Head of caudate nucleus (tissue), 42 donors: ENCODE measurements around the gene ADIRF.
A peak's percentile ranks its signal among the peaks of the same experiment; 100 is the strongest.

Experiments
- DNase-seq, 42 donors: peaks; one replicate each; pipeline versions ENCODE4 v3.0.0 to v3.0.0-alpha.2; 2020 to 2021; ENCODE audit warnings: mixed read lengths in 7 of 42
- intact Hi-C: fragments of 100-400 bp; cut with DNase I; formaldehyde crosslinking; loops from one replicate; pipeline ENCODE4 v1.15.0; 2022

Gene ADIRF

GRCh38 chr10:86958116-86958900, 10.0 kb upstream of the ADIRF start, which contains the start of gene SNCG:
Gene SNCG, plus strand, starts transcription at chr10:86958599. Its CDS starts 99 bp downstream, at chr10:86958698.
- peak in 1 of 42 donors; percentile 47 for DNase-seq
- intact Hi-C loops = no loop called here

- intact Hi-C loops = no loop called here
- DNase-seq = peak in 1 of 42 donors; percentile 15
Measured at GRCh38 chr10:86958901-86959736, 9.2 kb upstream of the ADIRF start.

GRCh38 chr10:86959737-86960002, 8.6 kb upstream of the ADIRF start:
- no peak for DNase-seq
- intact Hi-C loops = no loop called here

GRCh38 chr10:86960003-86960862, 8.0 kb upstream of the ADIRF start:
- intact Hi-C loops = no loop called here

GRCh38 chr10:86960863-86961434, 7.3 kb upstream of the ADIRF start:
- intact Hi-C loops = no loop called here
- DNase-seq = peak in 1 of 42 donors; percentile 12

More at GRCh38 chr10:86960003-86960862, 8.0 kb upstream of the ADIRF start:
- DNase-seq = peak in 5 of 42 donors; percentile 26 to 47 (median 27)

DNA sequence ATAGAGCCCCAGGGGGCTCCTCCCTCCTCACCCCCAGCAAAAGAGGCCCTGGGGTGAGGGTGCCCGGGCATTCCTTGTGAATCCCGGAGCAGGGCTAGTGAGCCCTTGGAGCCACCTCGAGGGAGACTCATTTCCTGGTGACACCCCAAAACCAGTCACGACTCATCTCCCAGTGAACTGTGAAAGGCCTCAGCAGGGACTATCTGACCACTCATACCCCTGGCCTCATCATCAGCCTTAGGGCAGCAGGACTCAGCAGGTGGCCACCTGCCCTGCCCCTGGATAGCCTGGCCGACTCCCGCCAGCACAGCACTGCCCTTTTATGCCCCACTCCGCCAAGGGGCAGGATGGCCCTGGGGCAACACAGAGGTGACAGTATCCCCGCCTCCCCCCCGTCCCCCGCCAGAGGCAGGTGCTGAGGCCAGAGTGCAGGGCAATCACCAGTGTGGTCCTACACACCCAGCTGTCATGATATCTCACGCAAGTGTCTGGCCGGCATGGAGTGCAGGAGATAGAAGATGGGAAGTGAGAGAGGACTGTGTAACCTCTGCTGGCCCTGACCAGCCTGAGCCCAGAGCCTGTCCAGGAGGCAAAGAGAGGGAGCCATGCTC, 6.7 kb upstream of the ADIRF start:
- peak in 4 of 42 donors; percentile 18 to 31 (median 23) for DNase-seq
- intact Hi-C loops = no loop called here

DNA sequence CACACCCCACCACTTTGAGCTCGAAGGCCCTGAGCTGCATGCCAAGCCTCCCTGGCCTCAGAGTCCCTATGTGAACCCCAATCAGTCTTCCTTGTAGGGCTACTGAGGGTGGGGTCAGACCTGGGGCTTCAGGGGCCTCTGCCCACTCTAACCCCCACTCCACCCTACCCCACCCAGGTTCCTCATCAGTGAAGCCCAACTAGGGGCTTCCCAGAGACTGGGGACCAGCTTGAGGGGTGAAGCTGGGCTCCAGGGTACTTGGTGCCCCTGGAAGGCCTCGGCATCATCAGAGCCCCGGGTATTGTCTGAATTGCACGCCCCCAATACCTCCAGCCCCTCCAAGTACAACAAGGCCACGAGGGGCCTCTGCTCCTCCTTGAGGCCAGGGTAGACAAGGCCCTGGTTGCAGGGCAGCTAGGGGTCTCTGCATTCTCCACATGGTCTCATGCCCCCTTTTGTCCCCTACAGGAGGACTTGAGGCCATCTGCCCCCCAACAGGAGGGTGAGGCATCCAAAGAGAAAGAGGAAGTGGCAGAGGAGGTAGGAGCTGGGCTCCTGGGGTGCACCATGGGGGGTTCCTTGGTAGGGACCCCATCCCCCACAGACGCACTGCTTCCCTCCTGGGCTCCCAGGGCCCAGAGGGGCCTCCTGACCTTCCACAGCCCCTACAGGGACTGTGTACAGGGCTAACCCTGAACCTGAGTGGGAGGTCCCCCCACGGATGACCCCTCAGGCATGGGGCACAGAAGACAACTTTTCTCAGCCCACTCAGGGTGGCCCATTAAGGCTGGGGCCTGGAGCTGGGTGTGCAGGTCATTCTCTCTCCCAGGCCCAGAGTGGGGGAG, 5.9 kb upstream of the ADIRF start:
- intact Hi-C loops = no loop called here

GRCh38 chr10:86962981-86963310, 5.3 kb upstream of the ADIRF start:
- intact Hi-C loops = no loop called here
- DNase-seq = peak in 7 of 42 donors; percentile 0 to 19 (median 10)

More for the DNA sequence above, 5.9 kb upstream of the ADIRF start:
- DNase-seq = peak in 8 of 42 donors; percentile 1 to 21 (median 11)

DNA sequence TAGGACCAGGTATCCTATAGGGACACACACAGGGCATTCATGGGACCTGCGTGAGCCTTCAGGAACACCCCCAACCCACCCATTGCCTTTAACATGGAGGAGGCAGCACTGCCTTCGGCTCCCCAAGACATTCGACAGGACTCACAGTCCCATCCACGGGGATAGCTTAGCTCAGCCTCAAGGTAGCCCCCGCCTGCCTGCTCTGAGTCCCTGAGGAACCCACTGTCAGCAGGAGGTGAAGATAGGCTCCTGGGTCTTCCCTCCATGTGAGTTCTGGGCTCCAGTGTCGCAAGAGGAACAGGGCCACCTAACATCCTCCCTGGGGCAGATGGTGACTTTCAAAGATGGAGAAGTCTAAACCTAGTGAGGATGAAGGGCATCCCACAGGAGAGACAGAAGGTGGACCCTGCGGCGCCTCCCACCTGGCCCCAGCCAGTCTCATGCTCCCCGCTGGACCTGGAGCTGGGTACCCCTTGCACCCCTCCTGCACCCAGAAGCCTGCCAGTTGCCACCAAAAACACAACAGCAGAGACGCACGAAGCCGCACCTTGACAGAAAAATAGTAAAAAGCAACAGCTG, 4.9 kb upstream of the ADIRF start:
- intact Hi-C loops = no loop called here
- peak in 8 of 42 donors; percentile 4 to 29 (median 9) for DNase-seq

- DNase-seq = peak in 10 of 42 donors; percentile 3 to 34 (median 22)
- intact Hi-C loops = no loop called here
Measured at GRCh38 chr10:86964061-86964846, 4.0 kb upstream of the ADIRF start.

DNA sequence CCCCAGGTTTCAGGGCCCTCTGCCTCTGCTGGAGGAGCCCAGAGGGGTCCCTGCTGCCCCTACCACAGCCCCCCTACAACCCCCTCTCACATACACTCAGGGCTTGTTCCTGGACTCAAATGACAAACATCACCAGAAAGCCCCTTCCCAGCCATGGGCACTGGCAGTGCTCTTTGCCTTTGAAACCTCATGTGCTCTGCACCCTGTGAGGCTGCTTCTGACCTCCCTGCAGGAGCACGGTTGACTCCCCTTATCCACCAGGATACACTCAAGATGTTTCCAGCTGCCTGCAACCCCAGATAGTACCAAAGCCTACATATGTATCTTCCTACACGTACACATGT, 3.5 kb upstream of the ADIRF start:
- intact Hi-C loops = no loop called here
- peak in 7 of 42 donors; percentile 3 to 28 (median 7) for DNase-seq

DNA sequence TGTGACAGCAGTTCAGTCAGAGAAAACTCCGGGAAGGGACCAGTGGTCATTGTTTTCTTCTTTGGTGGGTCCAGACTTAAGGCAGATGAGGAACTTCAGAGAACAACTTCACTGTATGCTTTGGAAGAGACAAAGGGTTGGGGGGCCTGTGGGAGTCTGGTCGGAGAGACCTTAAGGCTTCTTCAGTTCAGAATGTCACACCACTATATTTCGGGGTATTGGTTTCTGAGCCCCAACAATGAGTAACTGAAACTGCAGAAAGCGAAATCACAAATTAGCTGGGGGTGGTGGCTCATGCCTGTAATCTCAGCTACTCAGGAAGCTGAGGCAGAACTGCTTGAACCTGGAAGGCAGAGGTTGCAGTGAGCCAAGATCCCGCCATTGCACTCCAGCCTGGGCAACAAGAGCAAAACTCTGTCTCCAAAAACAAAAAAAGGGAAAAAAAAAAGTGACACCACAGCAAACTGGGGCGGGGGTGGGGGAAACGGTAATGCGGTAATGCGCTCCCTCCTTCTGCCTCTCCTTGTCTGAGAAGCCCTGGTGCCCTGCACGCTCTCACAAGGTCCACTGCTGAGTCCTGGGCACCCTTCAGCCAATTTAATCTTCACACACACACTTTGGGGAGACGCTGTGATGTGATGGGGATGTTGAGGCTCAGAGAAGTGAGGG, 2.2 kb upstream of the ADIRF start:
- intact Hi-C loops = no loop called here
- peak in 6 of 42 donors; percentile 4 to 37 (median 17) for DNase-seq

DNA sequence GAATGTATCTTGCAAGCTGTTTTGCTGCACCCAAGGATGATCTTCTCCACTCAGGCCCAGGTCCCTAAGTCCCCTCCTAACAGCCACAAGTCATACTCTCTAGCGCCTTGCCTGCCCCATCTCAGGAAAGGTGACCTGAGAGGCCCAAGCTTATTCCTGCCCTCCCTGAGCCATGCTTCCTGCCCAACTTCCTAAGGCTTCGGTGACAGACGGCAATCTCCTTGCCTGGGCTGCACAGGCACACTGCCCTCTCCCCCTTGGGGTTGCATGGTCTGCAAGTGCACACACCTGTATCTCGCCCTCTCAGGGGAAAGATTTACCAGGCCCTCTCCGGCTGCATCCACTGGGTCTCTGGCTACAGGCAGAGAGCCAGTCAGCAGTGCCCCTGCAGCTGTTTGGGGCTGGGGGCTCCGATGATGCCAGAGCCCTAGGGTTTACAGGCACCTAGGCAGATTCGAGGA, 771 bp upstream of the ADIRF start:
- peak in 7 of 42 donors; percentile 7 to 35 (median 27) for DNase-seq
- intact Hi-C loops = no loop called here

DNA sequence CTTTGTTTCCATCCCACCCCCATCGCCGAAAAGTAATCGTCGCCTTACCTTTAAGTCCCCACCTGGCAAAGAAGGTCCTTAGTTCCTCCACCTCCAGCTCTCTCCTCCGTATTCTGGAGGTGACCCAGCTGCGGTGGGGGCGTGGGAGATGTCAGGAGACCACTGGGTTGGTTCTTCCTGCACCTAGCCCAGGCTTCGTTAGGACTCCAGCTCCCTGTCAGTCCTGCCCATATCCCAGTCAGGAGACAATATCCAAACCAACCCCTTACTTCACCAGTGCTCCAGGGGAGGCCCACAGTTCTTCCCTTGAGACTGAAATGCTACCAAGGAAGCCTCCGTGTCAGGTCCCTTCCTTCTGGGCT, 693 bp downstream of the ADIRF start:
- intact Hi-C loops = no loop called here
- DNase-seq = peak in 4 of 42 donors; percentile 4 to 37 (median 18)

DNA sequence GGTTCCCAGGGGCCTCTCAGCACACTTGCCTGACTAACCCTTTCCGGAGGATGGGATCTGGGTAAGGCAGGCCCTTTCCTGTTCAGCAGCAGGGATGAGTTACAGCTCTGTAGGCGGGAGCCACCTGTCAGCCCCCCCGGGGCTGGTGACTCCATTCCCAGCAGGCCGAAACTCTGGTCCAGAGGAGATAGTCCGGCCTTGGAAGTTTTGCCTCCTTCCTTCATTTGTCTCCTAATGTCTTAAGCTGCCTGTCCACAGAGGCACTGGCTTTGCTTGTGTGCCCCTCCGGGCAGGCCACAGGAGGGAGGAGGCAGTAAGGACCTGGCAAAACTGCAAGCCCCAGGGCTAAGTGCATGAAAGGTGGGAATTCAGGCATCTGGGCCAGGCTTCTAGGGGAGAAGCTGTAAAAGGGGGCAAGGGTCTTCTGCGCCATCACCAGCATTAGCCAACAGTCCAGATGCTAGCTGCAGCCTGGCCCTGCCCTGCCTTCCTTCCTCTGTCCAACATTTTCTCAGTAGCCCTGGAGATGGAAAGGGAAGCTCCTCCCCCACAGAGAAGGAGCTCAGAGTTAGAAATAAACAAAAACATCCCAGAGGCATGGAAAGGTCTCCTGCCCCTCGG, 1.2 kb downstream of the ADIRF start:
- intact Hi-C loops = no loop called here

More for the DNA sequence above, 1.2 kb downstream of the ADIRF start:
- DNase-seq = peak in 5 of 42 donors; percentile 7 to 40 (median 28)
